Testis (tissue), 2 donors: ENCODE data around the gene G0S2.

Experiments used
- CTCF ChIP-seq, 3 experiments: fragments of 450-650 bp in 2 of 3; fragments of 200-600 bp in 1 of 3; sonication (generic) in 1 of 3; IDR thresholded peaks; one replicate each; pipeline ENCODE4 v1.5.1; 2016 to 2019; ENCODE audit warnings: antibody characterized with exemption in 3 of 3, mild to moderate bottlenecking in 2 of 3, moderate library complexity in 1 of 3
- POLR2A ChIP-seq: fragments of 450-650 bp; IDR thresholded peaks from one replicate; pipeline ENCODE4 v1.6.1; 2017; ENCODE audit warnings: antibody characterized with exemption, mild to moderate bottlenecking, moderate library complexity

GRCh38 chr1:209625791-209626285 lies 49.4 kb upstream of the G0S2 start:
- TF ChIP-seq CTCF (IDR thresholded peaks at IDR 0.05) (no peak), POLR2A (no peak)
